SW 1271 (cell line): ENCODE data around the gene SNX32.
"Not testable (repeated sequence)": the region's sequence is repeated elsewhere in the genome, so short reads cannot be mapped to it uniquely, and the experiment has no call there.

Experiments used
- DNase-seq, 2 experiments: peaks; one replicate each; lab custom pipeline; 2025; lab: John Stamatoyannopoulos, UW

SNX32 gene

DNA sequence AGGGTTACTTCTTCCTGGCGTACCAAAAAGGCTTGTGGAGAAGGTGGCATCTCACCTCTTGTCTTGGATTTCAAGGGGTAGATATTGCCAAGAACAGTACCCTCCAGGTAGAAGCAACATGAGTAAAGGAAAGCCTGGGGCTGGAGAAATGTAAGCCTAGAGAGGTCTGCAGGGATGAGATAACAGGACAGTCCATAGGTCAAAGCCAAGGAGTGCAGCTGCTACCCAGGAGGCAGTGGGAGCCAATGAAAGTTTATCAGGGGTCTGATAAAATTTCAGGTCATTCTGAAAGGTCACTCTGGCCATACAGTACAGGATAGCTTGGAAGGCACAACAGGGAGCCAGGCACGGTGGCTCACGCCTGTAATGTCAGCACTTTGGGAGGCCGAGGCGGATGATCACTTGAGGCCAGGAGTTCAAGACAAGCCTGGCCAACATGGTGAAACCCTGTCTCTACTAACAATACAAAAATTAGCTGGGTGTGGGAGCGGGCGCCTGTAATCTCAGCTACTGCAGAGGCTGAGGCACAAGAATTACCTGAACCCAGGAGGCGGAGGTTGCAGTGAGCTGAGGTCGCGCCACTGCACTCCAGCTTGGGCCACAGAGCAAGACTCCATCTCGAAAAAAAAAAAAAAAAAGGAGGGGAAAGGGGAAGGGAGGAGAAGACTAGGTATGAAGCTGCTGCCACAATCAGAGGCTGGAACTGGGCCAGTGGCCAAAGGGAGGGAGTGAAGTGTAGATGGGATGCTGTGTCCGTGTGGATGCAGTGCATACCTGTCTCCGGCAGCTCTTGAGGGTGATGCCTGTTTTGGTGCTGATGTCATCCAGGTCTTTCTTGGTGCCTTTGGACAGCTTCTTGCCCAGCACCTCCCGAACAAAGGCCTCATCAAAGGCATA, 53.3 kb downstream of the SNX32 start:
- no peak for DNase-seq

GRCh38 chr11:65887723-65888162, 54.0 kb downstream of the SNX32 start:
- no peak for DNase-seq

GRCh38 chr11:65888163-65888814, 54.5 kb downstream of the SNX32 start, which contains the start of gene FIBP:
FIBP (minus strand) TSS chr11:65888471; CDS start chr11:65888418, 53 bp downstream.
- peak; percentile 89 to 95 for DNase-seq

- peak; percentile 82 to 89 for DNase-seq
Observed at GRCh38 chr11:65890324-65891218, 56.8 kb downstream of the SNX32 start, which contains the start of gene CCDC85B. CCDC85B (plus strand) TSS chr11:65890673; CDS start chr11:65890784, 111 bp downstream.

DNA sequence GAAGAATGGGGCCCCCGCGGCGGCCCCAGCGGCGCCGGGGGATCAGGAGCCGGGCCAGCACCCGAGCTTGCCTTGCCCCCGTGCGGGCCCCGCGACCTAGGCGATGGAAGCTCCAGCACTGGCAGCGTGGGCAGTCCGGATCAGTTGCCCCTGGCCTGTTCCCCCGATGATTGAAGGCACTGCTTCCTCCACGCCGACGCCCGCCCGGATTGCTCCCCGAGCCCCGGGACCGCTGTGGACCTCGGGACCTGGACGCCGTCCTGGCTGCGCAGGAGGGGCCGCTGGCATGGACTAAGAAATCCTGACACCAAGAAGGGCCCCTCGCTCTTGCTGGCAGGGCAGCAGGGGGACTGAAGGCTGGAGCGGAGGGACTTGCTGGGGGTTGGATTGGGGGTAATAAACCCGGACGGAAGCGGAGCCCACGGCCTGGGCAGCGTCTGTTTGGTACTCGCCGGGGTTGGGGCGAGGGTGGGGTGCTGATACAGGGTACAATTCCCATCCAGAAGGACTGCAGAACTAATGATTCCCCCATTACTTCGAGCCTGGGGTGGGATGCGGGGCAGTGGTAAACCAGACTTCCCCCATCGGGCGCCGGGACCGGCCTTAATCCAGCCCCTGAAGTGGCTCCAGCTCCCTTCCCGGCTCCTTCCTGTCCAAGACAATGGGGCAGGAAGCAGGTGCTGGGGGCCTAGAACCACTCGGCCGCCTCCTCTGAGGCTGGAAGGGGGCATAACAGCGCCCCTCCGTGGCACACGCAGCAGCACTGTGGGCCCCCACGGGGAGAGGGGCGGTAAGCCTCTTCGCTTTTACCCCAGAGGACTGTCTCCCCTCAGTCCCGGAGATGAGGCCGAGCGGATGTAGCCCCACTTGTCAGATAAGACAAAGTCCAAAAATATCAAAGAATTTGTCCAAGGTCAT, 57.7 kb downstream of the SNX32 start:
- DNase-seq = peak; percentile 73 to 80

DNA sequence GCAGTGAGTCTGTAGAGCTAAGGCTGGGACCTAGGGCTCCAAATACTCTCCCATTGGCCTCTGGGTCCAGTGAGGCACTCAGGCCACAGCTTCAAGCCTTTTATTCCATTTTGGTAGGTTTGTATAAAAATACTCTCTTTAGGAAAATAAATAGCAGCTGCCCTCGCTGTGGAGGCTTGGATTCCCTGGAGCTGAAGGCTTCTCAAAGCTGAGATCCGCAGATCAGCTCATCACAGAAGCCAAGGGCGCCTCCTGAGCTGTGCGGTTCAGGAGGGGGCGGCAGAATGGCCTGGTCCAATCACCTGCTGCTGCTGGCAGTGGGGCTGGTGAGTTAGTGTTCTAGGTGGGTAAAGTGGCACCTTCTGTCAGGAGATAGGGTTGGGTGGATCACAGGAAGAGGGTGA, 58.4 kb downstream of the SNX32 start:
- DNase-seq = not testable (repeated sequence)

- DNase-seq = peak in 1 of 2 experiments; percentile 57
Observed at GRCh38 chr11:65892661-65893317, 59.0 kb downstream of the SNX32 start.

DNA sequence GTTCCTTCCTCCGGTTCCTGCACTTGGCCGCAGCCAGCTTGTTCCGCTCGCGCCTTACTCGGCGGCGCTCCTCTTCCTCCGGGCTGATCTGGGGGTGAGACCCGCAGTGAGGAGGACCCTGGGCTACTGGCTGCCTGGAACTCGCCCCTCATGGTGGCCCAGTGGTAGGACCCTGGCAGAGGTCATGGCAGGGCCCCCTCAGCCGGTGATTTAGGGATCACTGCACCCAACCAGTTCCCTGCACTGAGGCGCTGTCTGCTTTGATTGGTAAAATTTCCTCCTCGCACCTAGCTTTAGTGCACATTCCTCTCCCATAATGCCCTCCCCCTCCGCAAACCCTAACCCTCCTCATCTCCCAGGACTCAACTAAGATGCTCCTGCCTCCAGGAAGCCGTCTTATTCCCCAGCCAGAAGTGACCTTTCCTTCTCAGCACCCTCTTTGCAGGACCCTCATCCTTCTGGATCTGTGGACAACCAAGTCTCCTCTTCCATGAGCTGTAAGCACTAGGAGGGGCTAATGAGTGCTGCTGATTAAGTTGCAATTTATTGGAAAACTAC, 60.4 kb downstream of the SNX32 start:
- DNase-seq = no peak

- DNase-seq = no peak
Observed at GRCh38 chr11:65895482-65895981, 61.8 kb downstream of the SNX32 start.

DNA sequence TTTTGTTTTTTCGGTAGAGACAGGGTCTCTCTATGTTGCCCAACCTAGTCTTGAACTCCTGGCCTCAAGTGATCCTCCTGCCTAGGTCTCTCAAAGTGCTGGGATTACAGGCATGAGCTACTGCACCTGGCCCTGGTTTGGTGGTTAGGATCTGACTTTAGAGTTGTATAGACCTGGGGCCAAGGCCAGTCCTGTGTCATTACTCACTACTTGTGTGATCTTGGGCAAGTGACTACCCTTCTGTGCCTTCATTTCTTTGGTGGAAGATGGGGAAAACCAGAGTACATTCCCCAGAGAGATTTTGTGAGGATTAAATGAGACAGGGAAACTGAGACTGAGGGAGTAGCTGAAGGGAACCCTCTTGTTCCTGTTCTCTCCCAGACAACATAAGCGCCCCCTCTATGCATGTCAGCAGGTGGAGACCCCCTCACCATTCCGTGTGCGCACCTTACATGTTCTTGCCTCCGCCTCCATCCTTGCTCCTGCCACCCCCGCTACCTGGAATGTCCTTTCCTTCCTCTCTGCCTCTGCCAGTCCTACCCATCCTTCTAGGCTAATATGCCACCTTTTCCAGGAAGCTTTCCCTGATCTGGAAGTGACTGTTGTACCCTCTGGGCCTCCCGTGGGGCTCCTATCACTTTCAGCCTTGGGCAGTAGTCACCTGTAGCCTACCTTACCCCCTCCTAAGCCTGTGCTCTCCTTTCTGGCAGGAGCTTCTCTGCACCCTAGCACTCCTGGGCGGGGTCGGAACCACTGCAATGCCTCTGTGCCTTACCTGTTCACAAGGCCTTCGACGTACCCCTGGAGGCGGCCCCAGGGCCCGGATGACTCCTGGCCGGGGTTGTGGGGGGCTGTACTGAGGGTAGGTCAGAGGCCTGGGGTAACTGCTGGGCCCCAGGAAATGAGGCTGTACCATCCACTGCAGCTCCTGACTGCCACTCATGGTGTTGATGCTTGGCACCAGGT, 62.6 kb downstream of the SNX32 start:
- no peak for DNase-seq

GRCh38 chr11:65897020-65897471, 63.3 kb downstream of the SNX32 start:
- no peak for DNase-seq

DNA sequence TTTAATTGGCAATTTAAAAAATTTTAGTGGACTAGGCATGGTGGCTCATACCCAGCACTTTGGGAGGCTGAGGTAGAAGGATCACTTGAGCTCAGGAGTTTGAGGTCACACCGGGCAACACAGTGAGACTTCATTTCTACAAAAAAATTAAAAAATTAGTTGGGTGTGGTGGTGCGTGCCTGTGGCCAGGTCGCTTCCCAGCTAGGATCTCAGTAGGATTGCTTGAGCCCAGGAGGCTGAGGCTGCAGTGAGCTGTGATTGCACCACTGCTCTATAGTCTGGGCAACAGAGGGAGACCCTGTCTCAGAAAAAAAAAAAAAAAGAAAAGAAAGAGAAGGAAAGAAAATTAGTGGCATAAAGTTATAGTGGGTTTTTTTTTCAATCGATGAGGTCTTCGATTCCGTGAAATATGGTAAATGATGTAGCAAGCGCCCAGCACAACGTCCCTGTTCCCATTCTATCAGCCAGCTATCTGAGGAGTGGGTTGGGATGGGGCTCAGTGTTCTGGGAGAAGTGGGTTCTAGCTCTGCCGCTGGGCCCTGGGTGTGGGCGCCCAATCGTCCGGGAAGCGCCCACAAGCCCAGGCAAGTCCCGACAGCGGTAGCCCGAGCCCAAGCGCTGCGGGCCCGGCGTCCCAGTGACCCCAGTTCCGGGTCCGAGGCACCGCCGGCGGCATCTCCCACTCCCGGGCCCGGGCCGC, 65.0 kb downstream of the SNX32 start:
- no peak for DNase-seq

DNA sequence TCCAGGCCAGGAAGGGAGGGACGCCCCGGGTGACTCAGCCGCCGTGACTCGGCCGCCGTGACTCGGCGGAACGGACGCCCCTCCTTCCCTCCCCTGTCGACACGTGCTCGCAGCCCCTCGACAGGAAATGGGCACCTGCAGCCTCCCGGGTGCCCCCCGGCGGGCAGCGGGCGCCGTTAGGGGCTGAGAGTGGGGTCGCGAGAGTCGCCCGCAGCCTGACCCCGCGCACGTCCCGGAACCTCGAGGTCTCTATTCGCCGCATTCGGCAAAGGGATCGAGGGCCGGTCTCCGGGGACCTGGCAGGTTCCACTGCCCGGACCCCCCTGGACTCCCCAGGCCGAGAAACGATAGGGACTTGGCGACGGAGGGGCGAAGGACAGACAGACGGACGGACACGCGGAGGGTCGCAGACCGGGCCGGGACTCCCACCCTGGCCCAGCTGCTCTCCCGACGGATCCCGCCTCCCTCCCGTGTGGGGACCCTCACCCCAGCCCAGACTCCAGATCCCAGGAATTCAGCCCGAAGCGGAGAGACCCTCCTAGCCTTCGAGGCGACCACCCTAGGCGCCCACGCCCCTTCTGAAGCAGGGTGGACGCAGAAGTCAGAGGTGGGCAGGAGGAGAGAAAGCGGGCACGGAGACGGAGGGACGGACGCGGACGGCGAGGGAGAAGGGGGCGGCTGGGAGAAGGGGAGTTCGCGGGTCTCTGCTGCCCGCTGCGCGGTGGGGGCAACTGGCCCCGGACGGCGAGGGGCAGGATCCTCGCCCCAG, 65.8 kb downstream of the SNX32 start:
- DNase-seq = peak in 1 of 2 experiments; percentile 63

GRCh38 chr11:65900125-65900898, 66.5 kb downstream of the SNX32 start, which contains the start of gene FOSL1:
FOSL1 (minus strand) TSS chr11:65900388; CDS start chr11:65900339, 49 bp downstream.
- peak; percentile 87 to 95 for DNase-seq

- DNase-seq = no peak
Observed at GRCh38 chr11:65900899-65901180, 67.1 kb downstream of the SNX32 start.

GRCh38 chr11:65903068-65903481, 69.3 kb downstream of the SNX32 start:
- DNase-seq = peak; percentile 91 to 97
